GM18511 (cell line): ENCODE results near the gene MTNR1B.

Experiments
- ATAC-seq: cut with Tn5 transposase; IDR thresholded peaks from one replicate; pipeline ENCODE4 v1.9.1; 2021; ENCODE audit warnings: mild to moderate bottlenecking, moderate library complexity; ENCODE audit not compliant: unreplicated experiment

MTNR1B gene

DNA sequence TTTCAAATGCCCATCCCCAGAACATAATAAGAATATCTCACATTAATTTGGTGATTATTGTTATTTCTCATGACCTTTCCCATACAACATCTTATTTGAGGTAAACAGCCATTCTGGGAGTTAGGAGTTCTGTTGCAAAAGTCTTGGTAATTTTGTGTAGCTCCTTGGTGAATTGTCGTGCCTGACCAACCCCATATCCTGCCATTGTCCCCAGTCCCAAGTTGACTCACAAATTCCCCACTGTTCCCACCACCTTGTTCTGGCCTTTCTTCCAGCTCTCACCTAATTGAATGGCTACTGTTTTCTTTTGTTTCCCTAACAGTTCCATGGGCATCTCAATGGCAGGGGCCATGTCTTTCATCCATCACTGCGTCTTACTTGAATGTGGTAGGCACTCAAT lies 8.0 kb downstream of the MTNR1B start:
- no peak for ATAC-seq

GRCh38 chr11:92978271-92979111 lies 9.0 kb downstream of the MTNR1B start:
- ATAC-seq, result no peak

- no peak for ATAC-seq
Measured at GRCh38 chr11:92979176-92979575, 9.7 kb downstream of the MTNR1B start.

- ATAC-seq, result no peak
Measured at GRCh38 chr11:92980312-92980711, 10.9 kb downstream of the MTNR1B start.

GRCh38 chr11:92981508-92982043 lies 12.1 kb downstream of the MTNR1B start:
- ATAC-seq, result no peak

DNA sequence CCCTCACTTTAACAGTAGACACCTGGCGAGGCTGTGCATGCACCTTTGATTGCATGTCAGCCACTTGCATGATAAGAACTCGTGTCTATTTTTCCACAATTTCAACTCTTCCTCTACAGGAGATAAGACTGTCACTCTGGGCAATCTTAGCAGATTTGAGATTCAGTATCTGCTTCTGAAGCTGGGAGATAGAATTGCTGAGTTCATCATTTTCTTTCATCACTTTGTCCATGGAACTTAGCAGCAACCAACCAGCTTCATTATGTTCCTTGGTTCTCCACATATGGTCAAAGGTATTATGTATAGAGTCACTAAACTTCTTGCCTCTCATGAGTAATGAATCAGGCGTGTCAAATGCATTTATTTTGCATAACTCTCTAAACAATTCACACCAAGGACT lies 17.1 kb downstream of the MTNR1B start:
- ATAC-seq, result no peak

GRCh38 chr11:92993004-92993403 lies 23.6 kb downstream of the MTNR1B start:
- ATAC-seq, result no peak

- no peak for ATAC-seq
Measured at GRCh38 chr11:93000511-93001476, 31.3 kb downstream of the MTNR1B start.

- ATAC-seq, result no peak
Measured at GRCh38 chr11:93001806-93002205, 32.4 kb downstream of the MTNR1B start.

DNA sequence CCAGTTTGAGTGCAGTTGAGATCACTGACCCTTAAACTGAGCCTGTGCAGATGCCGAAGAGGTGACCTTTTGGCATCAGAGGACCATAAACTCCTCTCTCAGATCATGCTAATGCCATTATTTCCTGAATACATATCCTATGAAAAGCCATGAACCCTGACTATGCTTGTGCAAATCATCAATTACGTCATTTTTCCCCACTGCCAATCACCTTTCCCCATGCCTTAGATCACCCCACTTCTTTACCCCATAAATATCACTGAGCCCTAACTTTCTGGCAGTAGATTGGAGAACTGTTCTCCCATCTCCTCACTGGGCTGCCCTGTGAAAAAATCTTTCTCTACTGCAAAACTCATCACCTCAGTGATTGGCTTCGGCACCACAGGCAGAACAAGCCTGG lies 32.9 kb downstream of the MTNR1B start:
- ATAC-seq, result no peak

GRCh38 chr11:93005239-93005638 lies 35.8 kb downstream of the MTNR1B start:
- no peak for ATAC-seq

- ATAC-seq, result no peak
Measured at GRCh38 chr11:93013646-93014045, 44.2 kb downstream of the MTNR1B start.

DNA sequence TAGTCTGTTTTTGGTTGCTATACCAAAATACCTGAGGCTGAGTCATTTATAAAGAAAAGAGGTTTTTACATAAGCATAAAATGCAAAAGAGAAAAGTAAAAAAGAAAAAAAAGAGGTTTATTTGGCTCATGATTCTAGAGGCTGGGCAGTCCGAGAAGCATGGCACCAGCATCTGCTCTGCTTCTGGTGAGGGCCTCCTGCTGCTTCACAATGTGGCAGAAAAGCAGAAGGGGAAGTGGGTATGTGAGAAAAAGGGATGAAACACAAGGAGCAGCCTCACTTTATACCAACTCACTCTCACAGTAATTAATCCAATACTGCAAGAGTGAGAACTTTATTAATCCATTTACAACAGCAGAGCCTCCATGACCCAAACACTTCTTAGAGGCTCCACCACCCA lies 47.1 kb downstream of the MTNR1B start:
- ATAC-seq, result no peak

DNA sequence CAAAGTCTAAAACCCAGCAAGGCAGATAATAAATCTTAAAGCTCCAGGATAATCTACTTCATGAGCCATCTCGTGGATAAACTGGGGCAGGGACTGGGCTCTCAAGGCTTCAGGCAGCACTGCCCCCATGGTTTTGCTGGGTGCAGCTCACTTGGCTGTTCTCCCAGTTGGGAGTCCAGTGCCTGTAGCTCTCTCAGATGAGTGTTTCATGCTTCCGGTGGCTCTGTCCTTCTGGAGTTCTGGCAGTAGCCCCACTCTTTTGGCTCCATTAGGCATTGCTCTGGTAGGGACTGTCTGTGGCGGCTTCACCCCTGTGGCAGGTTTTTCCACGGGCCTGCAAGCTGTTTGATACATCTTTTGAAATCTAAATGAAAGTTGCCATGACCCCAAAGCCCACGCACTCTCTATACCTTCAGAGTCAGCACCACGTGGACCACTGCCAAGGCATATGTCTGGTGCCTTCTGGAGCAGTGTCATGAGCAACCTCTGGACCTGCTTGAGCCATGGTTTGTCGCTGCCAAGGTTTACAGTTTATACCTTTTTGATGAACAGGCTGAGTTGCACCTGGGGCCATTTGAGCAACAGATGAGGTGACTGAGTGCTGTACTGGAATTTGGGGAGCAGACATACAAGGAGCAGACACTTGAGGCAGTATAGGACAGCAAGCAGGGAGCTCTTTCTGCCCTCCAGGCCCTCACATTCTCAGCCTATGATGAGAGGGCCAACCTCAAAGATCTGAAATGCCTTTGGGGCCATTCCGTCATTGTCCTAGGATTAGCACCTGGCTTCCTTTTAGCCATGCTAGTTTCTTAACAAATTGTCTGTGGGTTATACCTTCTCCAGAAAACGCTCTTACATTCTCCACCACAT lies 48.6 kb downstream of the MTNR1B start:
- no peak for ATAC-seq

- no peak for ATAC-seq
Measured at GRCh38 chr11:93020248-93021046, 51.0 kb downstream of the MTNR1B start.

DNA sequence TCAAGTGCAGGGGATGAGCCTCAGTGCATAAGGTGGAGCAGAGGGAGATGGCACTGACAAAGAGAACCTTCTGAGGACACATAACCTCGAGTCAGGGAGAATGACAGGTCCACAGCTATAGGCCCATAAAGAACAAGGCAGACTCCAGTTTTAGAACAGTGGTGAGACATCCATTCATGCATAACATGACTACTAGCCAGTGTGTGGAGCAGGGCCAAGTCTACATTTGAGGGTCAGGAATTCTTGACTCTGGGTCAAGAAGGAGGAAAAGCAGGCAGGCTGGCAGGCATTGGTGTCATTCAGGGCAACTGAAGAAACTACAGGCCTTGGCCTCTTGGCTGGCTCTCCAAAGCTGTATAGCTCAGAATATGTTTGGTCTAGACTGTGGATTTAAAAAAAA lies 54.9 kb downstream of the MTNR1B start:
- no peak for ATAC-seq

GRCh38 chr11:93025558-93026255 lies 56.3 kb downstream of the MTNR1B start:
- ATAC-seq, result no peak

DNA sequence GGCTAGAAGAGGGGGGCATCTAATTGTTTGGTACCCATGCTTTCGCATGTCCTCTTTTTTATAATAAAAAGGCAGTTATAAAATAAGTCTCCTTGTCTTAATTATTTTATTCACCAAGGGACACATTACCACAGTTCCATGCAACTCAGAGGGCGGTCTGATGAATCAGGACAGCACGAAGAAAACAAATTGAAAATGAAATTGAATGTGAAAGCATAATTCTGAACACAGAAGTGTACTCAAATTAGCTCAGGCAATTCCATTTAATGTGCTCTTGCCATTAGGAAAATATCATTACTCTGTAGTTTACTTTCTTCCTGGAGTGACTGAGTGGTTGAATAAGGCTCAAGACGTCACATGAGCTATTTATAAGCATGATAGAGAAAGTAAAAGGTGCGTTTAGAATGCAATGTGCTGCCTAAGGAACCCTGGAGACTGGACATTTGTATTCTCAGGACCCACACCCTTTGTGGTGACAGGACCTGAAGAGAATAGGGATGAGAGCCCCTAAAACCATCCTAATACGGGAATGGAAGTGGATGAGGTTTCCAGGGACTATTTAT lies 59.6 kb downstream of the MTNR1B start:
- ATAC-seq, result no peak

DNA sequence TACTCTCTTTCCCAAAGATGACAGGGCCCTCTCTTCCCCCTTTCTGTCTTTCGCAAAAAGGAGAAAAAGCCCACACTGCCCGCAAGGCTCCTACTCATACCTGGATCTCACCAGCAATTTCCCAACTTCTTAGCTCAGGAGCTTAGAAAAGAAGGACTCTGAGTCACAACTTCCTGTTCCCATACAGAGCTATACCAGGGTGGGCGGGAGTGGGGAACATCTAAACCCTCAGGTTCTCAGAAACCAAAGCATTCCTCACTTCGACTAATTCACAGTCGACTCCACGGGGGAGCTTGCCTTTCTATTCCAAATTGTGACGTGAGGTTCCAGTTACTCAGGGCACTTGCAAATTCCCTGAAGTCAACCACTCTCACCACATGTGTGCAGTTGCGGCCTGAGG lies 61.9 kb downstream of the MTNR1B start:
- no peak for ATAC-seq
